WTC11 (cell line): ENCODE data around the gene SEMA3C.

Experiments used
- ATF1 ChIP-seq: sonication (generic); formaldehyde crosslinking; IDR thresholded peaks from 2 replicates; pipeline ENCODE4 v1.8.1; 2023; ENCODE audit warnings: mild to moderate bottlenecking, moderate library complexity, missing genetic modification reagents
- CREB1 ChIP-seq: sonication (generic); formaldehyde crosslinking; IDR thresholded peaks from 2 replicates; pipeline ENCODE4 v1.8.0; 2023; ENCODE audit warnings: mild to moderate bottlenecking, missing genetic modification reagents
- CTCF ChIP-seq: fragments of 200-600 bp; IDR thresholded peaks from 2 replicates; pipeline ENCODE4 v1.8.0; 2022; ENCODE audit warnings: antibody characterized with exemption
- ERG ChIP-seq: fragments of 250-450 bp; sonication (Bioruptor Pico); IDR thresholded peaks from 2 replicates; pipeline ENCODE4 v1.8.0; 2021; ENCODE audit warnings: mild to moderate bottlenecking
- MAX ChIP-seq: sonication (generic); formaldehyde crosslinking; IDR thresholded peaks from 2 replicates; pipeline ENCODE4 v1.8.0; 2022; ENCODE audit warnings: mild to moderate bottlenecking, missing genetic modification reagents
- NFE2L1 ChIP-seq: sonication (generic); formaldehyde crosslinking; IDR thresholded peaks from 2 replicates; pipeline ENCODE4 v1.8.1; 2023; ENCODE audit warnings: missing genetic modification reagents
- PRDM15 ChIP-seq: sonication (generic); formaldehyde crosslinking; IDR thresholded peaks from 2 replicates; pipeline ENCODE4 v1.8.0; 2022; ENCODE audit warnings: missing genetic modification reagents
- TP53 ChIP-seq: sonication (generic); formaldehyde crosslinking; IDR thresholded peaks from 2 replicates; pipeline ENCODE4 v1.8.1; 2023; ENCODE audit warnings: mild to moderate bottlenecking, missing genetic modification reagents
- ZNF281 ChIP-seq: sonication (generic); formaldehyde crosslinking; IDR thresholded peaks from 2 replicates; pipeline ENCODE4 v1.8.0; 2023; ENCODE audit warnings: mild to moderate bottlenecking, missing genetic modification reagents
- TF ChIP-seq, protein P1 (sequence below): sonication (generic); formaldehyde crosslinking; IDR thresholded peaks from 2 replicates; pipeline ENCODE4 v1.8.1; 2022; ENCODE audit warnings: low read depth, missing genetic modification reagents, borderline replicate concordance

DNA sequence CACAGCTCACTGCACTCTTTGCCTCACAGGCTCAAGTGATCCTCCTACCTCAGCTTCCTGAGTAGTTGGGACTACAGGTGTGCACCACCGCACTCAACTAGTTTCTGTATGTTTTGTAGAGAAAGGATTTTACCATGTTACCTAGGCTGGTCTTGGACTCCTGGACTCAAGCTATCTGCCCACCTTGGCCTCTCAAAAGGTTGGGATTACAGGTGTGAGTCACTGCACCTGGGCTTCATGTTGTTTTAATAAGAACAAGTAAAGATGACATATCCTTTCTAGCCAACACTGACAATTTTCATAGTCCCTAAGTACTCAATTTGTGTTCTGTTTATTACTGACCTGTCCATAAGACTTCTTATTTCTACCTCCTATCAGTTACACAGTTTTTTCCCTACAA, 16.8 kb downstream of the SEMA3C start:
- TF ChIP-seq NFE2L1 (CRISPR knock-in tag) (no peak), CTCF (no peak), ERG (CRISPR knock-in tag) (no peak), PRDM15 (CRISPR knock-in tag) (no peak), MAX (CRISPR knock-in tag) (no peak), TP53 (no peak), ZNF281 (no peak), CREB1 (CRISPR knock-in tag) (no peak), ATF1 (no peak)
- TF ChIP-seq, protein P1, sequence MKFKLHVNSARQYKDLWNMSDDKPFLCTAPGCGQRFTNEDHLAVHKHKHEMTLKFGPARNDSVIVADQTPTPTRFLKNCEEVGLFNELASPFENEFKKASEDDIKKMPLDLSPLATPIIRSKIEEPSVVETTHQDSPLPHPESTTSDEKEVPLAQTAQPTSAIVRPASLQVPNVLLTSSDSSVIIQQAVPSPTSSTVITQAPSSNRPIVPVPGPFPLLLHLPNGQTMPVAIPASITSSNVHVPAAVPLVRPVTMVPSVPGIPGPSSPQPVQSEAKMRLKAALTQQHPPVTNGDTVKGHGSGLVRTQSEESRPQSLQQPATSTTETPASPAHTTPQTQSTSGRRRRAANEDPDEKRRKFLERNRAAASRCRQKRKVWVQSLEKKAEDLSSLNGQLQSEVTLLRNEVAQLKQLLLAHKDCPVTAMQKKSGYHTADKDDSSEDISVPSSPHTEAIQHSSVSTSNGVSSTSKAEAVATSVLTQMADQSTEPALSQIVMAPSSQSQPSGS (CRISPR knock-in tag): no peak
